Measurements from ENCODE around the gene RBM12.

- TF ChIP-seq FOXP2 (optimal IDR thresholded peaks at IDR 0.05; ENCODE audit: borderline replicate concordance, extremely low read depth, extremely low read length, insufficient read depth) (no peak), REST (IDR thresholded peaks at IDR 0.05; ENCODE audit: insufficient read depth in 1 of 2, low read depth in 2 of 2, low read length in 2 of 2) (no peak), POLR2AphosphoS5 (IDR thresholded peaks at IDR 0.05; ENCODE audit: low read depth, low read length) (no peak)
Observed at GRCh38 chr20:35681960-35682359, 17.3 kb upstream of the RBM12 start.

Measured in PFSK-1 (cell line).